Transverse colon (tissue), 4 donors: Measurements from ENCODE around the gene ADD1. TPM values are rescaled to one million over a fixed set of nuclear protein-coding genes. Genes with fewer than 3 reads are reported as not detected.
"Not testable (repeated sequence)": the region's sequence is repeated elsewhere in the genome, so short reads cannot be mapped to it uniquely, and the experiment has no call there.

ENCODE experiments used
- DNase-seq: peaks from one replicate; pipeline ENCODE4 v3.0.0-alpha.2; 2019
- H3K27ac ChIP-seq, 4 donors: fragments of 200-600 bp; sonication (generic); 2 replicates each; pipeline ENCODE4 v1.5.1; 2016 to 2018; ENCODE audit warnings: inconsistent platforms in 4 of 4
- H3K27me3 ChIP-seq: fragments of 200-600 bp; sonication (generic); 2 replicates; pipeline ENCODE4 v1.5.1; 2017; ENCODE audit warnings: inconsistent platforms
- H3K36me3 ChIP-seq, 4 donors: fragments of 200-600 bp; sonication (generic); 2 replicates each; pipeline ENCODE4 v1.5.1; 2017 to 2019; ENCODE audit warnings: inconsistent platforms in 4 of 4
- H3K4me1 ChIP-seq, 4 donors: fragments of 200-600 bp; sonication (generic); 2 replicates each; pipeline ENCODE4 v1.5.1; 2017 to 2020; ENCODE audit warnings: inconsistent platforms in 4 of 4
- H3K4me3 ChIP-seq, 4 donors: fragments of 200-600 bp; sonication (generic); 1 replicate in 1 of 4; 2 replicates in 3 of 4; pipeline versions ENCODE4 v1.5.1 to v1.6.1; 2017 to 2019; ENCODE audit warnings: inconsistent platforms in 4 of 4
- H3K9me3 ChIP-seq, 2 donors: fragments of 200-600 bp; sonication (generic); 2 replicates each; pipeline ENCODE4 v1.5.1; 2017 to 2019; ENCODE audit warnings: inconsistent platforms in 2 of 2
- CTCF ChIP-seq, 5 experiments: fragments of 200-600 bp in 3 of 5; fragments of 450-650 bp in 2 of 5; sonication (generic) in 3 of 5; IDR thresholded peaks; 1 replicate in 2 of 5; 2 replicates in 3 of 5; pipeline ENCODE4 v1.5.1; 2016 to 2017; ENCODE audit warnings: antibody characterized with exemption in 5 of 5, inconsistent platforms in 3 of 5, mild to moderate bottlenecking in 2 of 5, moderate library complexity in 1 of 5
- EP300 ChIP-seq: sonication (generic); formaldehyde crosslinking; IDR thresholded peaks from one replicate; pipeline ENCODE4 v1.6.1; 2017; ENCODE audit warnings: antibody characterized with exemption, low read depth
- POLR2A ChIP-seq: fragments of 450-650 bp; IDR thresholded peaks from one replicate; pipeline ENCODE4 v1.6.1; 2016; ENCODE audit warnings: antibody characterized with exemption, mild to moderate bottlenecking, moderate library complexity
- POLR2AphosphoS5 ChIP-seq, 3 donors: sonication (generic); formaldehyde crosslinking; IDR thresholded peaks; one replicate each; pipeline ENCODE4 v1.6.1; 2016; ENCODE audit warnings: antibody characterized with exemption in 3 of 3
- WGBS, 2 donors: methylation state at CpG; one replicate each; pipeline ENCODE4 v1.1.5; 2018; ENCODE audit warnings: low coverage in 1 of 2; 5-methylcytosine and 5-hydroxymethylcytosine counted together
- in situ Hi-C, 4 donors: fragments of 200-750 bp; cut with MboI; loops; one replicate each; pipeline versions ENCODE4 v1.15.0 to v1.15.1; 2017; ENCODE audit warnings: low sequenced_read_pairs in 3 of 4, low pct_ligation_motif_present in 1 of 4, low pct_unique_long_range_greater_than_20kb in 1 of 4
- intact Hi-C: fragments of 100-400 bp; cut with DNase I; formaldehyde crosslinking; loops from one replicate; pipeline ENCODE4 v1.15.1; 2023; ENCODE audit warnings: low total_unique reads
- total RNA-seq, 4 donors: library from RNA; depleted of rRNA; stranded (reverse); fragments of >200 nt; gene quantifications; one replicate each; pipeline ENCODE4 v1.1.0, GENCODE V29; 2016

Gene ADD1
- total RNA-seq, 4 donors from 2014 or later = 218 to 392 (median 299) TPM

GRCh38 chr4:2937146-2937857 is 93.7 kb downstream of the ADD1 start:
- in situ Hi-C loops = loop anchor here in 2 of 4 donors (25.0 kb wide), 1 partner anchor 175 kb away; the partner anchor contains the start of gene TNIP2 (in 2 of the 2)
- whole genome bisulfite sequencing, 2 donors = 73 to 100% methylated on average over 1 to 21 of the region's 23 CpGs
- peak; percentile 4 for DNase-seq
- Histone ChIP-seq H3K4me3 (no peak overlapping the region), H3K9me3 (no peaks in the 10 kb centered on the region), H3K4me1 (peaks cover 11 to 32% (median 27%) of the 10 kb centered on the region in 4 donors), H3K27ac (peak overlapping the region in 1 of 4 donors; percentile 12), H3K36me3 (peaks cover 0 to 20% (median 4%) of the 10 kb centered on the region in 4 donors), H3K27me3 (no peaks in the 10 kb centered on the region)
- TF ChIP-seq POLR2A = no peak
- TF ChIP-seq CTCF (IDR thresholded peaks at IDR 0.05) = no peak
- no peak for TF ChIP-seq POLR2AphosphoS5 (IDR thresholded peaks at IDR 0.05)
- no peak for TF ChIP-seq EP300
- intact Hi-C loops = no loop called here

- Histone ChIP-seq H3K9me3 (no peaks in the 10 kb centered on the region), H3K36me3 (peaks cover 0 to 20% (median 4%) of the 10 kb centered on the region in 4 donors), H3K27me3 (no peaks in the 10 kb centered on the region), H3K4me3 (no peak overlapping the region), H3K27ac (no peak overlapping the region), H3K4me1 (peaks cover 8 to 29% (median 26%) of the 10 kb centered on the region in 4 donors)
- intact Hi-C loops = no loop called here
- in situ Hi-C loops = loop anchor here in 2 of 4 donors (25.0 kb wide), 1 partner anchor 176 kb away; the partner anchor contains the start of gene TNIP2 (in 2 of the 2)
- 47 to 73% methylated on average over 5 to 12 of the region's 12 CpGs for WGBS, 2 donors
- no peak for TF ChIP-seq POLR2AphosphoS5 (IDR thresholded peaks at IDR 0.05)
- TF ChIP-seq POLR2A = no peak
- no peak for TF ChIP-seq CTCF (IDR thresholded peaks at IDR 0.05)
- no peak for TF ChIP-seq EP300
- DNase-seq = peak; percentile 4
Measured at GRCh38 chr4:2937986-2938385, 94.3 kb downstream of the ADD1 start.

GRCh38 chr4:2938411-2938810 is 94.8 kb downstream of the ADD1 start:
- intact Hi-C loops, H3K9me3 ChIP-seq, H3K27me3 ChIP-seq, H3K27ac ChIP-seq, H3K4me3 ChIP-seq: not testable (repeated sequence)
- H3K4me1 ChIP-seq = peaks cover 7 to 30% (median 26%) of the 10 kb centered on the region in 4 donors
- peak; percentile 4 for DNase-seq
- 88 to 92% methylated on average over 9 to 10 of the region's 10 CpGs for WGBS, 2 donors
- in situ Hi-C loops = loop anchor here in 2 of 4 donors (25.0 kb wide), 1 partner anchor 176 kb away; the partner anchor contains the start of gene TNIP2 (in 2 of the 2)
- H3K36me3 ChIP-seq = peaks cover 0 to 20% (median 4%) of the 10 kb centered on the region in 4 donors

- peak; percentile 5 for DNase-seq
- WGBS, 2 donors = 95 to 100% methylated on average over 3 to 14 of the region's 14 CpGs
- intact Hi-C loops = no loop called here
Measured at GRCh38 chr4:2938906-2939305, 95.3 kb downstream of the ADD1 start.

More at GRCh38 chr4:2938906-2939305, 95.3 kb downstream of the ADD1 start:
- in situ Hi-C loops = loop anchor here in 2 of 4 donors (25.0 kb wide), 1 partner anchor 177 kb away; the partner anchor contains the start of gene TNIP2 (in 2 of the 2)
- no peak overlapping the region for H3K4me3 ChIP-seq
- H3K27ac ChIP-seq = no peak overlapping the region
- peaks cover 7 to 25% (median 22%) of the 10 kb centered on the region in 4 donors for H3K4me1 ChIP-seq
- no peaks in the 10 kb centered on the region for H3K27me3 ChIP-seq
- H3K9me3 ChIP-seq = no peaks in the 10 kb centered on the region
- H3K36me3 ChIP-seq = peaks cover 0 to 20% (median 5%) of the 10 kb centered on the region in 4 donors
- TF ChIP-seq CTCF (IDR thresholded peaks at IDR 0.05) (no peak), EP300 (no peak), POLR2A (no peak), POLR2AphosphoS5 (IDR thresholded peaks at IDR 0.05) (no peak)
